Measurements from ENCODE around the gene IDH2.

Gene IDH2

DNA sequence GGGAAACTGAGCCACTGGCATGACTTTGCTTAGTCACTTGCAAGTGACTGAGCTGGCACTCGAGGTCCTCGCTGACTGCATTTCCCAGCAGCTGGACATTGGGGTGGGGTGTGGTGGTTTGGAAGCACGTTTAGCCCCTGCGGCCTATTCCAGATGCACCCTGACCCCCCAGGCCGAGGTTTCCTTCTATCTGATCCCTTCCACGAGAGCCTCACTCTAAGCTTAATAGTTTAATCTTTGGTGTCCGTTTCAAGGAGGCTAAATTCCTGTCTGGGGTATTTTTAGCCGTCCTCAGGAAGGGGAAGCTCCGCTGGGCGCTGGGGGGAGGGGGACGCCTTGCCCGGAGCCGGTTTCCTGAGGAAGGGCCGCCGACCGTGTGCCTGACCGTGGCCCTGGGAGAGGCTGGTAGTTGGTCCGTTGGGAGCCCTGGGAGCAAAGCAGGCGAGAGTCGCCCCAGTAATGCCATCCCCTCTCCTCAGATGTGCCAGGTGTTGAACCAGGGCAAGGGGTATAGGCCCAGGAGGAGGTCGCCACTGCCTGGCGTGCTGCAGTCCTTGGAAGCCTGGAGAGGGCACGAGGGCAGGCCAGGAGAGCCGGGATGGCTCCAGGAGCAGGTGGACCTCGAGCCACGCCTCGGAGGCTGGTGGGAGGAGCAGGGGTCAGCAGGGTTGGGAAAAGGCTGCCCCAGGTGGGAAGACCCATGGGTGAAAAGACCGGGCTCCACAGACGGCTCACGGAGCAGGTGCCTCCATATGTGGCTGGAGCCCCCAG, 37.2 kb downstream of the IDH2 start:
- H3K36me3 ChIP-seq (ENCODE audit: control insufficient read depth, insufficient read depth, low read length), result peaks cover 9% of the 10 kb centered on the region
- DNase-seq, result no peak
- peaks cover 30% of the 10 kb centered on the region for H3K4me1 ChIP-seq (ENCODE audit: control insufficient read depth, insufficient read depth, low read length, poor library complexity, severe bottlenecking)
- no peak overlapping the region for H3K4me3 ChIP-seq (ENCODE audit: insufficient read depth, low read depth, low read length, poor library complexity, severe bottlenecking)
- no peak overlapping the region for H3K27ac ChIP-seq (ENCODE audit: insufficient read depth, low read length, poor library complexity, severe bottlenecking)
- H3K27me3 ChIP-seq (replicated peaks; ENCODE audit: control insufficient read depth, insufficient read depth, low read length, poor library complexity, severe bottlenecking), result no peaks in the 10 kb centered on the region
- no peaks in the 10 kb centered on the region for H3K9me3 ChIP-seq (ENCODE audit: control insufficient read depth, low read length)

DNA sequence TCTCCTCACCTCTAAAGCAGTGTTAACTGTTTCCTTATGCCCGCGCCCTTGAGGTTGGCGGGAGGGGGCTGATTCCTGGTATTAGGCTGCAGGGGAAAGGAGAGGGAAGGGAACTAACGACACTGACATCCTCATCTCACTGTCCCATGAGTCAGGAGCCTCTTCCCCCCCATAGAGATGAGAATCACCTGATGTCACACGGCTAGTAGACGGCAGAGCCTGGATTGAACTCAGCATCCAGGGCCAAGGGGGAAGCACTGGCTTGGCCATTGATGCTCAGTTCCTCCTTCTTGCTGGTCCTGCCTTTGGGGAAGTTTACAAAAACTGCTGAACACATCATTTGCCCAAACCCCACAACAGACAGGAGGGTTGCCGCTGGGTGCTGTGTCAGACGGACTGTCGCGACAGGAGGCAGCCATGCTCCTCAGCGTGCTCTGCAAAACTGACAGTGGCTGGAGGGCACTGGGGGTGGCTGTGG, 38.5 kb downstream of the IDH2 start:
- DNase-seq, result no peak
- Histone ChIP-seq H3K27ac (ENCODE audit: insufficient read depth, low read length, poor library complexity, severe bottlenecking) (no peak overlapping the region), H3K9me3 (ENCODE audit: control insufficient read depth, low read length) (no peaks in the 10 kb centered on the region), H3K36me3 (ENCODE audit: control insufficient read depth, insufficient read depth, low read length) (peaks cover 9% of the 10 kb centered on the region), H3K4me1 (ENCODE audit: control insufficient read depth, insufficient read depth, low read length, poor library complexity, severe bottlenecking) (peaks cover 43% of the 10 kb centered on the region), H3K27me3 (replicated peaks; ENCODE audit: control insufficient read depth, insufficient read depth, low read length, poor library complexity, severe bottlenecking) (no peaks in the 10 kb centered on the region), H3K4me3 (ENCODE audit: insufficient read depth, low read depth, low read length, poor library complexity, severe bottlenecking) (no peak overlapping the region)

DNA sequence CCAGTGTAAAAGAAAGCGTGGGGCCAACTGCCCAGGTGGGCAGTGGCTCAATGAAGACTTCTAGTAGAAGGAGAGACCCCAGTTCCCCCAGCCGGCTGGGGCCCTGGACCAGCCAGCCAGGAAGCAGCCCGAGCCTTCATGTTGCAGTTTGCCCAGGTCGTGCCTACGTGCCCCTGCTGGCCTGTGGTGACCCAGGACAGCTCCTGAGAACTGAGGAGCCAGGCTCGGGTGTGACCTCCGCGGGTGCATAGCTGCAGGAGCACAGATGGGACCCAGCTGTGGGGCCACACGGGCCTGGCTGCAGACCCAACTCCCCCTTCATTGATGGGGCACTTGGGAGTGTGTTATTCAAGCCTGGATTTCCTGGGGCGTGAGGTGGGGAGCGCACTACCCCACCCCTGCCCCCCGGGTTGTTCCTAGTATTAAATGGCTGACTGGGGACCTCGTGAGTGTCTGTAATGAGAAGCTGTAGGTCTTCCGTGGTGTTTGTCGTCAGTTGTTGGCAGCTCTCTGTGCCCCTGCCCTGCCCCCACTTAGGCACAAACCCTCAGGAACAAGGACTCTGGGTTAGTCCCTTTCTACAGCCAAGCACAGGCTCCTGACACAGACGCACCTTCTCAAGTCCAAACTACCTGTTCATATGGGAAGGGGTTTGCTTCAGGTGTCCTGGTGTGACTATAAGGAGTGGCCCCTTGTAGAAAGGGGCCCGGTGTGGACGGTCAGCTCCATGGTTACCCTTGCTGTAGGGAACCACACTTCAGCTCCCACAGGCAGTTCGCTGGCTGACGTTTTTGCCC, 39.1 kb downstream of the IDH2 start:
- Histone ChIP-seq H3K27me3 (replicated peaks; ENCODE audit: control insufficient read depth, insufficient read depth, low read length, poor library complexity, severe bottlenecking) (no peaks in the 10 kb centered on the region), H3K27ac (ENCODE audit: insufficient read depth, low read length, poor library complexity, severe bottlenecking) (peak overlapping the region; percentile 60), H3K4me3 (ENCODE audit: insufficient read depth, low read depth, low read length, poor library complexity, severe bottlenecking) (no peak overlapping the region), H3K4me1 (ENCODE audit: control insufficient read depth, insufficient read depth, low read length, poor library complexity, severe bottlenecking) (peaks cover 44% of the 10 kb centered on the region), H3K9me3 (ENCODE audit: control insufficient read depth, low read length) (no peaks in the 10 kb centered on the region), H3K36me3 (ENCODE audit: control insufficient read depth, insufficient read depth, low read length) (peaks cover 6% of the 10 kb centered on the region)
- DNase-seq, result no peak

DNA sequence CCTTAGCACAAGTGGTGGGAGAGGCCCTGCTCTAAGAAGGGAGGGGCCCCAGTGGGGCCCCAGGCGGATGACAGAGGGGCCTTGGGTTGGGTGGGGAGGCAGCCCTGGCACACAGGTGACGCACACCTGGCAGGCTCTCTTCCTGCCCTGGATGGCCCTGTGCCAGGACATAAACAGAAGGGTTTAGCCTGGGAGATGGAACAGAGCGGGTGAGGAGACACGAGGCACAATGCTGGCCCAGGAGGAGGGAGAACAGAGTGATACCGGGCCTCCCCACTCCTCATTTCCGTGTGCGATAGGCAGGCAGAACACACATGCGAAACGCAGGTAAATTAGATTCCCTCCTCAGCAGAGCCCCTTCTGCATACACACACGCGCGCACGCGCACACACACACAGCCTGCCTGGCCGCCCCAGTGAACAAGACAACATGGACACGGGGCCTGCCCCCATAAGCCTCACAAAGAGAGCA, 39.8 kb downstream of the IDH2 start:
- Histone ChIP-seq H3K4me3 (ENCODE audit: insufficient read depth, low read depth, low read length, poor library complexity, severe bottlenecking) (no peak overlapping the region), H3K4me1 (ENCODE audit: control insufficient read depth, insufficient read depth, low read length, poor library complexity, severe bottlenecking) (peaks cover 44% of the 10 kb centered on the region), H3K9me3 (ENCODE audit: control insufficient read depth, low read length) (no peaks in the 10 kb centered on the region), H3K27ac (ENCODE audit: insufficient read depth, low read length, poor library complexity, severe bottlenecking) (peak overlapping the region; percentile 60), H3K36me3 (ENCODE audit: control insufficient read depth, insufficient read depth, low read length) (peaks cover under 1% of the 10 kb centered on the region), H3K27me3 (replicated peaks; ENCODE audit: control insufficient read depth, insufficient read depth, low read length, poor library complexity, severe bottlenecking) (no peaks in the 10 kb centered on the region)
- DNase-seq, result peak in 2 of 3 donors; percentile 9 to 38

DNA sequence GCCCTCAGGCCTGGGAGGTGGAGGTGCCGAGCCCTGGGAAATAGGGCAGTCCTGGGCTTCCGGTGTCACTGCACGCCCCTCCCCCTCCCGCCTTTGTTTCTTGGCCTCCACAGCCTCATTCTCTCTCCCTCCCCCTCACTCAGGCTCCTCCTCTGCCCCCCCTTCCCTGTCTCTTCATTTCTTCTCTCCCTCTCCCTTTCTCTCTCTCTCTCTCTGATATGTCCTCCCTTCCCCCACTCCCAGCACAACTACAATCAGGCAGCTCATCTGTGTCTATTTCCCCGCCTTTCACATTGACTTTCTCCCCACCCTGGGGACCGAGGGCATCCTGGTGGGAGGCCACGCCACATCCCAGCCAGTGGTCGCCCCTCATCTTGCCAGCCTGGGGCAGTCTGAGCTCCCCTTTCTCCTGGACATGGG, 40.2 kb downstream of the IDH2 start:
- Histone ChIP-seq H3K4me3 (ENCODE audit: insufficient read depth, low read depth, low read length, poor library complexity, severe bottlenecking) (no peak overlapping the region), H3K9me3 (ENCODE audit: control insufficient read depth, low read length) (no peaks in the 10 kb centered on the region), H3K27me3 (replicated peaks; ENCODE audit: control insufficient read depth, insufficient read depth, low read length, poor library complexity, severe bottlenecking) (no peaks in the 10 kb centered on the region), H3K4me1 (ENCODE audit: control insufficient read depth, insufficient read depth, low read length, poor library complexity, severe bottlenecking) (peaks cover 44% of the 10 kb centered on the region), H3K27ac (ENCODE audit: insufficient read depth, low read length, poor library complexity, severe bottlenecking) (peak overlapping the region; percentile 60), H3K36me3 (ENCODE audit: control insufficient read depth, insufficient read depth, low read length) (no peaks in the 10 kb centered on the region)
- peak; percentile 19 to 52 (median 42) for DNase-seq

DNA sequence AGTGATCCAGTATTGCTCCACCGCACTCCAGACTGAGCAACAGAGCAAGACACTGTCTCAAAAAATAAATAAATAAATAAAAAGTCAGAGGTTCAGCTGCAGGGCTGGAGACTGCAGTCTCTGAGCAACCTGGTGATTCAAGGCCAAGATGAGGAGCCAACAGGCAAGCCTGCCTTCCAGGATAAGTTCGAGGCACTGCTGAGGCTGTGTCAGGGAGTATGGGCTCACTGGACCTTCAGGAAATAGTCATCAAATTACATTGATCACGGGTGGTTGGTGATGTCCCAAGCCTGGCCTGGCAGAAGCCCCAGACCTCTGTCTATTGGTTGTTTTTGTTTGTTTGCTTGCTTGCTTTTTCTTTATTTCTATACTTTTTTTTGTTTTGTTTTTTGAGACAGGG, 41.5 kb downstream of the IDH2 start:
- Histone ChIP-seq H3K4me3 (ENCODE audit: insufficient read depth, low read depth, low read length, poor library complexity, severe bottlenecking) (no peak overlapping the region), H3K4me1 (ENCODE audit: control insufficient read depth, insufficient read depth, low read length, poor library complexity, severe bottlenecking) (peaks cover 44% of the 10 kb centered on the region), H3K36me3 (ENCODE audit: control insufficient read depth, insufficient read depth, low read length) (no peaks in the 10 kb centered on the region), H3K9me3 (ENCODE audit: control insufficient read depth, low read length) (no peaks in the 10 kb centered on the region), H3K27ac (ENCODE audit: insufficient read depth, low read length, poor library complexity, severe bottlenecking) (peak overlapping the region; percentile 66), H3K27me3 (replicated peaks; ENCODE audit: control insufficient read depth, insufficient read depth, low read length, poor library complexity, severe bottlenecking) (no peaks in the 10 kb centered on the region)
- DNase-seq, result no peak

DNA sequence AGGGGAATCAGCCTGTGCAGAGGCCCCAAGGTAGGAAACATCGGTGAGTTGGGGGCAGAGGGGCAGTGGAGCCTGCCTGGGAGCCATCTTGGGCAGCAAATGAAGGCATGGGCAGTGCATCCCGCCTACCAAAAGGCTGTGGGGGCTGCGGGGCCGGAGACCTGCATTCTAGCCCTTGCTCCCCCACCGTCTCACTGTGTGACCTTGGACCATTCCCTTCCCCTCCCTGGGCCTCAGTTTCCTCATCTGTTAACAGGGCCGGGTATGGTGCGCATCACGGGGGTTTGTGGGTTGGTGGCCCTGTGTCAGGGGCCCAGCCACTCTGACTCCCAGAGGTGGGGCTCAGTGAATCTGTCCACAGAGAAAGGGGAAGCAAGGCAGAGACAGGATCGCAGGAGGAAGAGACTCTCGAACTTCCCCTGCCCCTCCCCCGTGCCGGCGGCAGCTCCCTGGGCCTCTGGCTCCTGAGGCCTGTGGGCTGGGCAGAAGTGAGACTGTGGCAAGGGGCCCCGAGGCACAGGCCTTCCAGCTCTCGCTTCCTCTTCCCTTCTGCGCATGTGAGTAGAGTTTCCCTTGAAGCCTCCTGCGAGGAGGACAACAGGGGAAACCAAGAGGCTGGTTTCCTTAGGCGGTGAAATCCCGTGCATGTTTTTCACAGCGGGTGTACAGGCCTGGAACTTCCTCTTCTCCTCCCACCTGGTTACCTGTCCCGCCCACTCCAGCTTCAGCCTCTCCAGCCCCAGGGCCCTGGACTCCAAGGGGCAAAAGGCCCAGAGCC, 42.9 kb downstream of the IDH2 start:
- H3K9me3 ChIP-seq (ENCODE audit: control insufficient read depth, low read length), result no peaks in the 10 kb centered on the region
- peak; percentile 40 to 48 (median 41) for DNase-seq
- peaks cover 44% of the 10 kb centered on the region for H3K4me1 ChIP-seq (ENCODE audit: control insufficient read depth, insufficient read depth, low read length, poor library complexity, severe bottlenecking)
- peak overlapping the region; percentile 3 for H3K4me3 ChIP-seq (ENCODE audit: insufficient read depth, low read depth, low read length, poor library complexity, severe bottlenecking)
- no peaks in the 10 kb centered on the region for H3K27me3 ChIP-seq (replicated peaks; ENCODE audit: control insufficient read depth, insufficient read depth, low read length, poor library complexity, severe bottlenecking)
- no peaks in the 10 kb centered on the region for H3K36me3 ChIP-seq (ENCODE audit: control insufficient read depth, insufficient read depth, low read length)
- peak overlapping the region; percentile 66 for H3K27ac ChIP-seq (ENCODE audit: insufficient read depth, low read length, poor library complexity, severe bottlenecking)

DNA sequence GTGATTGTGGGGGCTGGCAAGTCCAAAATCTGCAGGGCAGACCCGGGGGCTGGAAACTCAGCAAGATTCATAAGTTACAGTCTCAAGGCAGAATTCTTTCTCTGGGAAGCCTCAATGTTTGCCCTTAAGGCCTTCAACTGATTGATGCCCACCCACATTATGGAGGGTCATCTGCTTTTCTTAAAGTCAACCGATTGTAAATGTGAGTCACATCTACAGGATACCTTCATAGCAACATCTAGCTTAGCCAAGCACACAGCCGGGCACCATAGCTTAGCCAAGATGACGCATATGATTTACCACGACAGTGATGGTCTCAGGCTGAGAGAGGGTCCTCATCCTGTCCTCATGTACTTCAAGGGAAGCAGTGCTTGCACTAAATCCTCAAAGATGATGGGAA, 43.5 kb downstream of the IDH2 start:
- peak overlapping the region; percentile 66 for H3K27ac ChIP-seq (ENCODE audit: insufficient read depth, low read length, poor library complexity, severe bottlenecking)

DNA sequence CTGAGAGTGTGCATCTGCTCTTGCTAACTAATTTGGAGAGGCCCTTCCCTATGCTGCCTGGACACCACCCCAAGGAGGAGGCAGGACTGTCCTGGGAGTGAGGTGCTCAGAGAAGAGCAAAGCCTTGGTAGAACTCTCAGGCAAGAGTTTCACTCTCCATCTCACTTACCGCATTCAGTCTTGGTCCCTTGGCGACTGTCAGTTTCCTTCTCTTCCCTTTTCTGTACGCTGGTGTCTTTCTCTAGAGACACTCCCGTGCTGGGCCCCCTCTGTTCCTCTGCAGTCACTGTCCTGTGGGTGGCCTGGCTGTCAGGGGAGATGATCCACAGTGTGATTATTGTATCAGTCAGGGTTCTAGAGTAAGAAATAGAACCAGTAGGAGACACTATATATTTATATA, 44.0 kb downstream of the IDH2 start:
- no peak overlapping the region for H3K27ac ChIP-seq (ENCODE audit: insufficient read depth, low read length, poor library complexity, severe bottlenecking)
- H3K9me3 ChIP-seq (ENCODE audit: control insufficient read depth, low read length), result no peaks in the 10 kb centered on the region
- DNase-seq, result no peak
- H3K4me1 ChIP-seq (ENCODE audit: control insufficient read depth, insufficient read depth, low read length, poor library complexity, severe bottlenecking), result peaks cover 44% of the 10 kb centered on the region
- H3K36me3 ChIP-seq (ENCODE audit: control insufficient read depth, insufficient read depth, low read length), result no peaks in the 10 kb centered on the region
- no peak overlapping the region for H3K4me3 ChIP-seq (ENCODE audit: insufficient read depth, low read depth, low read length, poor library complexity, severe bottlenecking)
- no peaks in the 10 kb centered on the region for H3K27me3 ChIP-seq (replicated peaks; ENCODE audit: control insufficient read depth, insufficient read depth, low read length, poor library complexity, severe bottlenecking)

More for the DNA sequence above, 43.5 kb downstream of the IDH2 start:
- Histone ChIP-seq H3K4me1 (ENCODE audit: control insufficient read depth, insufficient read depth, low read length, poor library complexity, severe bottlenecking) (peaks cover 44% of the 10 kb centered on the region), H3K9me3 (ENCODE audit: control insufficient read depth, low read length) (no peaks in the 10 kb centered on the region), H3K4me3 (ENCODE audit: insufficient read depth, low read depth, low read length, poor library complexity, severe bottlenecking) (no peak overlapping the region), H3K36me3 (ENCODE audit: control insufficient read depth, insufficient read depth, low read length) (no peaks in the 10 kb centered on the region), H3K27me3 (replicated peaks; ENCODE audit: control insufficient read depth, insufficient read depth, low read length, poor library complexity, severe bottlenecking) (no peaks in the 10 kb centered on the region)
- no peak for DNase-seq

All from effector memory CD4-positive, alpha-beta T cell (primary cell).